Natural killer cell (primary cell): ENCODE results near the gene ZBTB12. TPM values are rescaled to one million over a fixed set of nuclear protein-coding genes. Genes with fewer than 3 reads are reported as not detected.

Source experiments
- ATAC-seq, 3 donors: fragments of 150-1000 bp in 2 of 3; fragments of 200-7000 bp in 1 of 3; cut with Tn5 transposase; 1 replicate in 1 of 3; 2 replicates in 2 of 3; pipeline ENCODE4 v1.10.0; 2021; ENCODE audit warnings: mild to moderate bottlenecking in 2 of 3, moderate library complexity in 2 of 3
- DNase-seq, 2 donors: peaks; one replicate each; pipeline versions ENCODE4 v3.0.0 to v3.0.0-alpha.2; 2013 to 2021; ENCODE audit warnings: mixed read lengths in 1 of 2
- H3K27ac ChIP-seq: one replicate; pipeline ENCODE4 v1.5.1; 2013; ENCODE audit warnings: mild to moderate bottlenecking, low read length
- H3K27me3 ChIP-seq: one replicate; pipeline ENCODE4 v1.6.1; 2013; ENCODE audit warnings: low read length; ENCODE audit not compliant: control insufficient read depth, insufficient read depth
- H3K36me3 ChIP-seq: one replicate; pipeline ENCODE4 v1.6.1; 2013; ENCODE audit warnings: low read length; ENCODE audit not compliant: control insufficient read depth, insufficient read depth
- H3K4me1 ChIP-seq: one replicate; pipeline ENCODE4 v1.6.1; 2013; ENCODE audit warnings: low read length; ENCODE audit not compliant: control insufficient read depth, insufficient read depth
- H3K4me3 ChIP-seq: one replicate; pipeline ENCODE4 v1.5.1; 2013; ENCODE audit warnings: low read length
- H3K9me3 ChIP-seq: one replicate; pipeline ENCODE4 v1.6.1; 2013; ENCODE audit warnings: low read length; ENCODE audit not compliant: control insufficient read depth, insufficient read depth
- H3K27ac Mint-ChIP-seq, 2 donors: one replicate each; pipeline ENCODE4 v1.8.0; 2022; ENCODE audit warnings: mild to moderate bottlenecking in 2 of 2, mixed read lengths in 2 of 2, moderate library complexity in 1 of 2
- H3K27me3 Mint-ChIP-seq, 2 donors: one replicate each; pipeline ENCODE4 v1.8.0; 2022; ENCODE audit warnings: low read depth in 2 of 2, mixed read lengths in 2 of 2
- H3K36me3 Mint-ChIP-seq: one replicate; pipeline ENCODE4 v1.8.0; 2022; ENCODE audit warnings: mixed read lengths
- H3K4me1 Mint-ChIP-seq, 2 donors: one replicate each; pipeline ENCODE4 v1.8.0; 2022; ENCODE audit warnings: mixed read lengths in 2 of 2
- H3K4me3 Mint-ChIP-seq: one replicate; pipeline ENCODE4 v1.8.0; 2022; ENCODE audit warnings: mild to moderate bottlenecking, moderate library complexity, mixed read lengths
- H3K9me3 Mint-ChIP-seq, 2 donors: one replicate each; pipeline ENCODE4 v1.8.0; 2022; ENCODE audit warnings: mixed read lengths in 2 of 2
- WGBS: methylation state at CpG from one replicate; pipeline ENCODE4 v1.1.7; 2013; ENCODE audit warnings: missing lambda C conversion rate; ENCODE audit not compliant: insufficient coverage; 5-methylcytosine and 5-hydroxymethylcytosine counted together
- intact Hi-C: fragments of 100-400 bp; cut with micrococcal nuclease; formaldehyde crosslinking; loops from one replicate; pipeline ENCODE4 v1.14.2; 2022
- total RNA-seq, 4 donors: library from RNA; stranded (reverse); fragments of 120-200 nt in 1 of 4; gene quantifications; one replicate each; pipeline versions ENCODE4 v1.2.3 to v1.2.4, GENCODE V29; 2013 to 2022
- TF ChIP-seq, protein P1 (sequence below): fragments of 200-600 bp; IDR thresholded peaks from one replicate; pipeline ENCODE4 v1.8.0; 2022; ENCODE audit warnings: antibody characterized with exemption

Gene ZBTB12
- total RNA-seq, 3 donors from 2014 or later (not counting 1 experiment from before 2014, with no cell fraction given): 0.54 to 0.77 (median 0.63) TPM

DNA sequence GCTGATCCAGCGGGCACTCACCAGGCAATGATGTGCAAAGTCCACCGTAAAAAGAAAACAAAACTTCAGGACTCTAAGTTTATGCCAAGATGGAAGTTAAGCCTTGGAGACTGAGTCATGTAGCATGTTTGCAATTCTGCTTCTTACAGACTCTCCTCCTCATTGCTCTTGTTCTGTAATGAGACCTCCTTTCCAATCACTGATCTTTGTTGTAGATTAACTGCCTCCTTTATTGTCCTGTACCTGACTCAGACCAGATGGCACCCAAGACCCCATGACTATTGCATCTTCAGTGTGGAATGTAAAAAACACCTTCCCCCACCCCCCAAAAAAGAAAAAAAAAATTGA is 50.4 kb downstream of the ZBTB12 start:
- TF ChIP-seq, protein P1, sequence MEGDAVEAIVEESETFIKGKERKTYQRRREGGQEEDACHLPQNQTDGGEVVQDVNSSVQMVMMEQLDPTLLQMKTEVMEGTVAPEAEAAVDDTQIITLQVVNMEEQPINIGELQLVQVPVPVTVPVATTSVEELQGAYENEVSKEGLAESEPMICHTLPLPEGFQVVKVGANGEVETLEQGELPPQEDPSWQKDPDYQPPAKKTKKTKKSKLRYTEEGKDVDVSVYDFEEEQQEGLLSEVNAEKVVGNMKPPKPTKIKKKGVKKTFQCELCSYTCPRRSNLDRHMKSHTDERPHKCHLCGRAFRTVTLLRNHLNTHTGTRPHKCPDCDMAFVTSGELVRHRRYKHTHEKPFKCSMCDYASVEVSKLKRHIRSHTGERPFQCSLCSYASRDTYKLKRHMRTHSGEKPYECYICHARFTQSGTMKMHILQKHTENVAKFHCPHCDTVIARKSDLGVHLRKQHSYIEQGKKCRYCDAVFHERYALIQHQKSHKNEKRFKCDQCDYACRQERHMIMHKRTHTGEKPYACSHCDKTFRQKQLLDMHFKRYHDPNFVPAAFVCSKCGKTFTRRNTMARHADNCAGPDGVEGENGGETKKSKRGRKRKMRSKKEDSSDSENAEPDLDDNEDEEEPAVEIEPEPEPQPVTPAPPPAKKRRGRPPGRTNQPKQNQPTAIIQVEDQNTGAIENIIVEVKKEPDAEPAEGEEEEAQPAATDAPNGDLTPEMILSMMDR: no peak
- no peak for ATAC-seq
- H3K36me3 ChIP-seq: no peaks in the 10 kb centered on the region
- H3K9me3 ChIP-seq: no peaks in the 10 kb centered on the region
- no peak overlapping the region for H3K27ac Mint-ChIP-seq
- 88% methylated on average over 2 of the region's 2 CpGs for WGBS
- H3K4me1 ChIP-seq: no peaks in the 10 kb centered on the region
- no peaks in the 10 kb centered on the region for H3K9me3 Mint-ChIP-seq
- DNase-seq: no peak
- H3K4me1 Mint-ChIP-seq: no peaks in the 10 kb centered on the region
- no peak overlapping the region for H3K4me3 Mint-ChIP-seq
- H3K27me3 Mint-ChIP-seq: no peaks in the 10 kb centered on the region
- H3K27ac ChIP-seq: no peak overlapping the region
- no peak overlapping the region for H3K4me3 ChIP-seq
- intact Hi-C loops: no loop called here
- no peaks in the 10 kb centered on the region for H3K27me3 ChIP-seq
- no peaks in the 10 kb centered on the region for H3K36me3 Mint-ChIP-seq

GRCh38 chr6:31850765-31851484 is 51.0 kb downstream of the ZBTB12 start:
- H3K4me1 Mint-ChIP-seq: no peaks in the 10 kb centered on the region
- Histone ChIP-seq H3K27me3 (no peaks in the 10 kb centered on the region), H3K4me3 (no peak overlapping the region), H3K9me3 (no peaks in the 10 kb centered on the region), H3K36me3 (no peaks in the 10 kb centered on the region), H3K27ac (no peak overlapping the region), H3K4me1 (no peaks in the 10 kb centered on the region)
- WGBS: 94% methylated on average over 2 of the region's 2 CpGs
- intact Hi-C loops: no loop called here
- no peaks in the 10 kb centered on the region for H3K27me3 Mint-ChIP-seq
- H3K4me3 Mint-ChIP-seq: no peak overlapping the region
- ATAC-seq (no peak), DNase-seq (no peak)
- no peak overlapping the region for H3K27ac Mint-ChIP-seq
- H3K9me3 Mint-ChIP-seq: no peaks in the 10 kb centered on the region
- TF ChIP-seq, protein P1: no peak
- no peaks in the 10 kb centered on the region for H3K36me3 Mint-ChIP-seq

Other genes starting within 250 kb of the ZBTB12 start
- gene BAG6, start 249.4 kb downstream of the ZBTB12 start, total RNA-seq: 100 to 1,000 TPM; 264 to 303 (median 274) TPM
- gene APOM, start 246.2 kb downstream of the ZBTB12 start, total RNA-seq: 1 to 10 TPM; 2.6 to 2.8 (median 2.7) TPM
- gene C6orf47, start 241.3 kb downstream of the ZBTB12 start, total RNA-seq: 10 to 100 TPM; 25.9 to 29.9 (median 27.4) TPM
- 10 to 100 TPM; 16.0 to 20.3 (median 18.2) TPM for gene GPANK1, start 237.1 kb downstream of the ZBTB12 start, total RNA-seq
- gene CSNK2B, start 236.0 kb downstream of the ZBTB12 start, total RNA-seq: 100 to 1,000 TPM; 140 to 157 (median 141) TPM
- 10 to 100 TPM; 39.9 to 50.0 (median 46.0) TPM for gene LY6G5B, start 232.1 kb downstream of the ZBTB12 start, total RNA-seq
- 1 to 10 TPM; 2.0 to 7.9 (median 2.7) TPM for gene LY6G5C, start 221.0 kb downstream of the ZBTB12 start, total RNA-seq
- gene ABHD16A, start 198.8 kb downstream of the ZBTB12 start, total RNA-seq: 10 to 100 TPM; 92.0 to 97.6 (median 94.2) TPM
- 1 to 10 TPM in 2 of 3 donors, under 1 TPM in 1; 0.97 to 3.2 (median 1.4) TPM for gene LY6G6F, start 195.2 kb downstream of the ZBTB12 start, total RNA-seq
- under 1 TPM in 1 of 3 donors, not detected in 2; 0.94 TPM for gene LY6G6D, start 186.7 kb downstream of the ZBTB12 start, total RNA-seq
- not detected for gene LY6G6C, start 180.3 kb downstream of the ZBTB12 start, total RNA-seq
- gene MPIG6B, start 178.7 kb downstream of the ZBTB12 start, total RNA-seq: 10 to 100 TPM in 2 of 3 donors, 1 to 10 TPM in 1; 9.4 to 19.0 (median 12.8) TPM
- gene DDAH2, start 172.8 kb downstream of the ZBTB12 start, total RNA-seq: 10 to 100 TPM; 22.3 to 36.1 (median 24.6) TPM
- 100 to 1,000 TPM; 348 to 363 (median 355) TPM for gene CLIC1, start 165.6 kb downstream of the ZBTB12 start, total RNA-seq
- 10 to 100 TPM; 28.2 to 44.6 (median 43.7) TPM for gene MSH5, start 162.1 kb downstream of the ZBTB12 start, total RNA-seq
- 10 to 100 TPM in 1 of 3 donors, 1 to 10 TPM in 2; 5.4 to 14.5 (median 6.9) TPM for gene SAPCD1, start 139.4 kb downstream of the ZBTB12 start, total RNA-seq
- 1 to 10 TPM; 2.4 to 4.7 (median 3.2) TPM for gene VWA7, start 124.8 kb downstream of the ZBTB12 start, total RNA-seq
- gene VARS1, start 106.3 kb downstream of the ZBTB12 start, total RNA-seq: 10 to 100 TPM; 45.2 to 58.6 (median 49.2) TPM
- gene LSM2, start 95.1 kb downstream of the ZBTB12 start, total RNA-seq: 10 to 100 TPM; 28.1 to 34.9 (median 29.2) TPM
- 1 to 10 TPM; 2.0 to 4.5 (median 3.6) TPM for gene HSPA1L, start 86.8 kb downstream of the ZBTB12 start, total RNA-seq
- 10 to 100 TPM; 24.4 to 34.6 (median 34.5) TPM for gene HSPA1A, start 86.5 kb downstream of the ZBTB12 start, total RNA-seq
- 100 to 1,000 TPM in 1 of 3 donors, 10 to 100 TPM in 1, 1 to 10 TPM in 1; 8.5 to 112 (median 15.3) TPM for gene HSPA1B, start 74.3 kb downstream of the ZBTB12 start, total RNA-seq
- 10 to 100 TPM; 36.1 to 69.6 (median 51.5) TPM for gene NEU1, start 39.3 kb downstream of the ZBTB12 start, total RNA-seq
- gene SLC44A4, start 23.1 kb downstream of the ZBTB12 start, total RNA-seq: under 1 TPM in 1 of 3 donors, not detected in 2; 0.48 TPM
- gene EHMT2, start 4.4 kb downstream of the ZBTB12 start, total RNA-seq: 10 to 100 TPM; 49.3 to 56.6 (median 55.8) TPM
- 1 to 10 TPM in 2 of 3 donors, under 1 TPM in 1; 0.55 to 1.3 (median 1.0) TPM for gene C2, start 25.6 kb upstream of the ZBTB12 start, total RNA-seq
- under 1 TPM in 1 of 3 donors, not detected in 2; 0.45 TPM for gene CFB, start 44.0 kb upstream of the ZBTB12 start, total RNA-seq
- 10 to 100 TPM; 52.6 to 62.3 (median 56.3) TPM for gene NELFE, start 56.9 kb upstream of the ZBTB12 start, total RNA-seq
- gene SKIC2, start 57.1 kb upstream of the ZBTB12 start, total RNA-seq: 100 to 1,000 TPM; 119 to 184 (median 151) TPM
- 10 to 100 TPM; 37.9 to 54.3 (median 49.0) TPM for gene DXO, start 70.1 kb upstream of the ZBTB12 start, total RNA-seq
- 1 to 10 TPM; 5.0 to 8.2 (median 5.4) TPM for gene C4A, start 80.0 kb upstream of the ZBTB12 start, total RNA-seq
- 1 to 10 TPM; 4.0 to 5.1 (median 4.6) TPM for gene C4B, start 112.7 kb upstream of the ZBTB12 start, total RNA-seq
- under 1 TPM in 2 of 3 donors, not detected in 1; 0.28 to 0.43 TPM for gene CYP21A2, start 136.3 kb upstream of the ZBTB12 start, total RNA-seq
- gene TNXB, start 207.3 kb upstream of the ZBTB12 start, total RNA-seq: 10 to 100 TPM; 11.7 to 15.2 (median 13.5) TPM
- 100 to 1,000 TPM; 157 to 187 (median 178) TPM for gene ATF6B, start 226.2 kb upstream of the ZBTB12 start, total RNA-seq
- 1 to 10 TPM; 1.8 to 3.2 (median 2.4) TPM for gene FKBPL, start 228.2 kb upstream of the ZBTB12 start, total RNA-seq
- gene PRRT1, start 249.9 kb upstream of the ZBTB12 start, total RNA-seq: under 1 TPM; 0.38 to 0.63 (median 0.54) TPM